Measurements from ENCODE around the gene CCDC185.
"Not testable (repeated sequence)": the region's sequence is repeated elsewhere in the genome, so short reads cannot be mapped to it uniquely, and the experiment has no call there.

The CCDC185 gene

DNA sequence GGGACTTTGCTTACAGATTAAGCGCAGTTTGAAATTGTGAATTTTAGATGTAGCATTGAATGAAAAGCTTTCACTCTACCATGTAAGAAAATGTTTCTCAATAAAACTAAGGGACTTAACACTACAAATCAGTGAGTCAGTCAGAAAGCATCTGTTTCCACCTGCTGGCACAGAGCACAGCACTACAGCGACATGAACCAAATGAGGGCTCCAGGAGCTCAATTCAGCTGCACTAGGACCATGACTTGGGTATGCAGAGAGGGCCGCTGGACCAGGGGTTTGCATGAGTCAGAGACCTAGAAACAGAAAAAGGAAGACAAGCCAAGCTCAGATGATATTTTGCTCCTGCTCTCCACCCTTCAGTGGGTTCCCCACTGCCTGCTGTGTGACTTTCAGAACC lies 34.4 kb upstream of the CCDC185 start:
- Histone ChIP-seq H3K27ac (ENCODE audit: low read length) (no peak overlapping the region), H3K4me1 (ENCODE audit: control insufficient read depth, low read depth, low read length) (no peaks in the 10 kb centered on the region), H3K27me3 (ENCODE audit: control insufficient read depth, insufficient read depth, low read length) (peaks cover 29% of the 10 kb centered on the region), H3K4me3 (ENCODE audit: low read length) (no peak overlapping the region), H3K36me3 (ENCODE audit: control insufficient read depth, low read depth, low read length) (no peaks in the 10 kb centered on the region), H3K9me3 (ENCODE audit: control insufficient read depth, low read depth, low read length) (no peaks in the 10 kb centered on the region), H3K9ac (ENCODE audit: low read length) (no peak overlapping the region)

DNA sequence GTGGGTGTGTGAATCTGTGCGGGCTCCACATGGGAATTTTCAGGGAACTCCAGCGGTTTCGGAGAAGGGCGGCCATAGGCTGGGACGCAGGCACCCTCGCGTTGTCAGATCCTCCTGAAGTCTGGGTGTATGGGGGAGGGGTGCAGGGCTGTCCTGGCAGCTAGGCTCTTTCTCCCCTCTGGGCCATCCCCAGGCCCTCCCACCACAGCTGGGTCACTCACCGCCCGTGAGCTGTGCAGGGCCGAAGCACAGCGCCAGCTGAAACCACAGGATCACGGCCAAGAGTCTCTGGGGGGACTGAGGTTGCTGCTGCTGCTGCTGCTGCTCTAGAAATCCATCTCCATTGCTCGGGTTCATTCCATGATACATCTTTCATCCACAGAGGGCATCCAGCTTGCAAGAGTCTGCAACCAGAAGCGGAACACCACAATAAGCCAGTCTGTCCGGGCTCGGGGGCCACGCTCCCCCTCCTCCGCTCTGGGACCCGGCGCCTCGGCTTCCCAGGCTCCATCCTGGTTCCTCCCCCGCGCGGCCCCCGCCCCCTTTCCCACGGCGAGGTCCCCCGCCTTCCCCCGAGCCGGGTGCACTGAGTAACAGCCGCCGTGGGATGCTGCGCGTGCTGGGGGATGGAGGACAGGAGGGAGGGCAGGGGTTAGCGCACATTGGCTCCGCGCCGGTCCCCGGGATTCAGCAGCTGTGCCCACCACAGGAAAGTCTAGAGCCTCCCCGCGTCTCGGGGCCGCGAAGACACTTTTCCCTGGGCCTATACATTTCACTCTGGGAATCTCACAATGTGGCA lies 30.0 kb upstream of the CCDC185 start:
- Histone ChIP-seq H3K27ac (ENCODE audit: low read length) (no peak overlapping the region), H3K36me3 (ENCODE audit: control insufficient read depth, low read depth, low read length) (no peaks in the 10 kb centered on the region), H3K9ac (ENCODE audit: low read length) (peak overlapping the region; percentile 39), H3K27me3 (ENCODE audit: control insufficient read depth, insufficient read depth, low read length) (peaks cover 48% of the 10 kb centered on the region), H3K4me1 (ENCODE audit: control insufficient read depth, low read depth, low read length) (no peaks in the 10 kb centered on the region), H3K4me3 (ENCODE audit: low read length) (peak overlapping the region; percentile 81), H3K9me3 (ENCODE audit: control insufficient read depth, low read depth, low read length) (no peaks in the 10 kb centered on the region)

DNA sequence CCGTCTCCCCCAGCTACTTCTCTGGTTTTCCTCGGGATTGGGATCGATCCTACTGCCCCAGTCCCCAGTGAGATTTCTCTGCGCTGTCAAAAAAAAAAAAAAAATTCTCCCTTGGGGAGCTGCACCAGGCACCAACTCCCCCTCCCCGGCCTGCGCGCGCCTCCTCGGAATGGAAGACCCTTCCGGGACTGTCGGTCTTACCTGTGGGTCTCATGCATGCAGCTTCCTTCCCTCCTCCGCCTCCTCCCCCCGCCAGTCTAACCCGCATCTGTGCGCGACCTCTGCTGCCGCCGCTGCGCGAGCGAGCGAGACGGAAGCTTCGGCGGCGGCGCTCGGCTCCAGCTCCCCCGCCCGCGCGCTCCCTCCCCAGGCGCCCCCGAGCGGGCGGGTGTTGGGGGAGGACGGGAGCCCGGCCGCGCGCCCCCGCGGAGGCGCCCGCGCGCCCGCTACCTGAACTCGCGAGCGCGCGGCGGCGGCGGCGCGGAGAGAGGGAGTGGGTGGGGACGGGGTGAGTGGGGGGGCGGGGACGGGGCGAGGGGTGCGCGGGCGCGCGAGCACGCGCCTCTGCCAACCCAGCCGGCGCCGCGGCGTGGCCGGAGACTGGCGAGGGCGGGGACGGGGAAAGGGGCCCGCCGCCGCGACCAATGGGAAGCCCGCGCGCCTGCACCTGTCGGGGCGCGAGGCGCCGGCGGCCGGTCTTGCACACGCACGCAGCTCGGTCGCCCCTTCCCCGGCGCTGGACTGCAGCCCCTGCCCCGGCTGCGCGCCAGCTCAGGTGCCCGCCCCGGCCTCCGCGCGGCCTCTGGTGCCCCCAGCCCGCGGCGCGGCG lies 29.1 kb upstream of the CCDC185 start, which contains the start of gene SUSD4:
SUSD4 (minus strand) TSS at position 321 of the 829 bp plus-strand sequence. CDS start 751 bp downstream, outside the sequence.
- H3K4me3 ChIP-seq (ENCODE audit: low read length) = peak within 1 kb of the TSS; percentile 81
- no peak within 1 kb of the TSS for H3K27ac ChIP-seq (ENCODE audit: low read length)
- H3K36me3 ChIP-seq (ENCODE audit: control insufficient read depth, low read depth, low read length) = no peaks in the 10 kb centered on the region
- H3K27me3 ChIP-seq (ENCODE audit: control insufficient read depth, insufficient read depth, low read length) = peaks cover 48% of the 10 kb centered on the region
- peak within 1 kb of the TSS; percentile 39 for H3K9ac ChIP-seq (ENCODE audit: low read length)
- H3K9me3 ChIP-seq (ENCODE audit: control insufficient read depth, low read depth, low read length) = no peaks in the 10 kb centered on the region
- no peaks in the 10 kb centered on the region for H3K4me1 ChIP-seq (ENCODE audit: control insufficient read depth, low read depth, low read length)

DNA sequence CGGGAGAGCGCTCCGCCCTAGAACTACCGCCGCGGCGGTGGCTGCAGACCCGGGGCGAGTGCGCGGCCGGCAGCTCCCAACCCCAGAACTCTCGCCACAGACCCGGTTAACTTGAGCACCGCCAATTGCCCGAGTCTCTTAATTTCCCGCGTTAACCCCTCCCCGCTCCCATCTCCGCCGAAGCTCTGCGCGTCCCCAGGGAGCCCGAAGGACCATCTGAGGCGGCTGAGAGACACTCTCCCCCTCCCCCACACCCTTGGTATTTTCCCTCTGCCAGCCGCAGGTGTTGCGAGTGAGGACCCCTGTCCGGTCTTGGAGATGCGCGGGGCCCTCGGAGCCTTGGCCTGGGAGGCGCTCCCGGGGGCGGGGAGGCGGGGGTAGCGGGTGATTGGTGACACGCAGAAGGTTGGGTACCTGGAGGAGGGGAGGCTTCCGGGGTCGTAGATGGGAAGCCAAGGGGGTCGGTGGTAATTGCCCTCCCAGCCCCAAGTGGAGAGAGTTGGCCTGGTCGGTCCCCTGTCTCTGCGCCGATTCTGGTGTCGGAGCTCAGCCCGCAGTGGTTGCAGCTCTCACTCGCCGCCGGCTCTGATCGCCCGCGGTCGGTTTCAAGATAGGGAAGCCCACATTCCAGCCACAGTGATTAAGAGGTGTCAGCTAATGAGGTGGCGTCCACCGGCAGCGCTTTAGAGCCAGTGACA lies 28.4 kb upstream of the CCDC185 start:
- Histone ChIP-seq H3K4me1 (ENCODE audit: control insufficient read depth, low read depth, low read length) (no peaks in the 10 kb centered on the region), H3K4me3 (ENCODE audit: low read length) (peak overlapping the region; percentile 62), H3K36me3 (ENCODE audit: control insufficient read depth, low read depth, low read length) (no peaks in the 10 kb centered on the region), H3K9me3 (ENCODE audit: control insufficient read depth, low read depth, low read length) (no peaks in the 10 kb centered on the region), H3K27me3 (ENCODE audit: control insufficient read depth, insufficient read depth, low read length) (peaks cover 48% of the 10 kb centered on the region), H3K9ac (ENCODE audit: low read length) (no peak overlapping the region), H3K27ac (ENCODE audit: low read length) (no peak overlapping the region)

DNA sequence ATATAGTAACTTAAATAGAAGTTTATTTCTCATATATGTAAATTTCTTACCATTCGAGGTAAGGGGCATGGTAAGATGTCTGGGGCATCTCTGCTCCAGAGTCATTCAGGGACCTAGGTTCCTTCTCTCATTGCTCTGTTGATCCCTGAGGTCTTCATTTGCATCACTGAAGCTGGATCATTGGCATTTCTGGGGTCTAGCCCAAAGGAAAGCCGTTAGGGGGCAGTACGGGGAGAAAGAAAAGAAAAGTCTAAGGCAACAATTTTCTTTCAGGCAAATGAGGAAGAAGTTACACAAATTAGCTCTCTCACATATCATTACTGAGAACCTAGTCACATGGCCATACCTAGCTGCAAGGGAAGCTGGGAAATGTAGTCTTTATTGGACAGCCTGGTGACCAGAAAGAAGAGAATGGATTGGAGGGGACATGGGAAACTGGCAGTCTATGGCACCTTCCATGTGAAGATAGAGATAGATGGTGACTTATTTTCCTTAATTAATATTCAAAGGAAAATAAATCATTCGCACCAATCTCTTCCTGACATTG lies 19.1 kb upstream of the CCDC185 start:
- Histone ChIP-seq H3K9ac (ENCODE audit: low read length) (no peak overlapping the region), H3K27ac (ENCODE audit: low read length) (no peak overlapping the region), H3K4me1 (ENCODE audit: control insufficient read depth, low read depth, low read length) (no peaks in the 10 kb centered on the region)

DNA sequence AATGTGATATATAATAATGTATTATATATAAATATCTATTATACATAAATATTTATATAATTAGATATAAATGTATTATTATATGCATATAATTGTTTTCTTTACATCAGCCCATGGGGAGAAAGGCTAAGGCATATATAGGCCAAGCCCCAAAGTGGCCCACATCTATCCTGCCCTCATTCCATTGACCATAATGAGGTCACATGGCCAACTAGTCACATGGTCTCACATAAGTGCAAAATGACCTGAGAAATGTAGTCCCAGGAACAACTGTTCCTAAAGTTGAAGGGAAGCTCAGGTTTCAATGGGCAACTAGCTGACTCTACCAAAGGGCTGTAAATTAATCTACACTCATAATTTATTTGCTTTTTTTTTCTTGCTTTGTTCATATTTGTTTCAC lies 14.5 kb upstream of the CCDC185 start:
- Histone ChIP-seq H3K4me3 (ENCODE audit: low read length) (no peak overlapping the region), H3K36me3 (ENCODE audit: control insufficient read depth, low read depth, low read length) (no peaks in the 10 kb centered on the region), H3K9ac (ENCODE audit: low read length) (no peak overlapping the region), H3K27ac (ENCODE audit: low read length) (no peak overlapping the region), H3K4me1 (ENCODE audit: control insufficient read depth, low read depth, low read length) (no peaks in the 10 kb centered on the region), H3K9me3 (ENCODE audit: control insufficient read depth, low read depth, low read length) (peaks cover 5% of the 10 kb centered on the region), H3K27me3 (ENCODE audit: control insufficient read depth, insufficient read depth, low read length) (no peaks in the 10 kb centered on the region)

More for the DNA sequence above, 19.1 kb upstream of the CCDC185 start:
- Histone ChIP-seq H3K27me3 (ENCODE audit: control insufficient read depth, insufficient read depth, low read length) (no peaks in the 10 kb centered on the region), H3K36me3 (ENCODE audit: control insufficient read depth, low read depth, low read length) (no peaks in the 10 kb centered on the region), H3K9me3 (ENCODE audit: control insufficient read depth, low read depth, low read length) (peaks cover 5% of the 10 kb centered on the region), H3K4me3 (ENCODE audit: low read length) (no peak overlapping the region)

DNA sequence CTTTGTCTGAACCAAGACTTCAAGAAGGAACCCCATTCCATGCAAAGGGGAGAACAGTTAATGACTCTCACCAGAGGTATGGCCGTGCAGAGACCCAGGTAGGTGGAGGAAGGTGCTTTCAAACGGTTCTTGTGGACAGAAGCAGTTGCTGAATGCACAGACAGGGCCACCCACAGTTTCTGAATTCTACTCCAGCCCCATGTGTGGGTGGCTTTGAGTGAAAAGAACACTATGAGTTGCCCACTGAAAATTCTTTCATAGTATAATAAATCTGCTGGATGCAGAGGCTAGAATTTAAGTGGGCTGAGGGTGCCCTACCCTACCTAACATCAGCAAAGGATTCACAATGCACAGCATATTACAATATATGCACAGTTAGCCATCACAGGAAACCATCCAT lies 7.2 kb upstream of the CCDC185 start:
- H3K9me3 ChIP-seq (ENCODE audit: control insufficient read depth, low read depth, low read length) = no peaks in the 10 kb centered on the region
- no peaks in the 10 kb centered on the region for H3K36me3 ChIP-seq (ENCODE audit: control insufficient read depth, low read depth, low read length)
- H3K4me3 ChIP-seq (ENCODE audit: low read length) = no peak overlapping the region
- no peaks in the 10 kb centered on the region for H3K27me3 ChIP-seq (ENCODE audit: control insufficient read depth, insufficient read depth, low read length)
- no peak overlapping the region for H3K9ac ChIP-seq (ENCODE audit: low read length)
- H3K4me1 ChIP-seq (ENCODE audit: control insufficient read depth, low read depth, low read length) = no peaks in the 10 kb centered on the region
- H3K27ac ChIP-seq (ENCODE audit: low read length) = no peak overlapping the region

DNA sequence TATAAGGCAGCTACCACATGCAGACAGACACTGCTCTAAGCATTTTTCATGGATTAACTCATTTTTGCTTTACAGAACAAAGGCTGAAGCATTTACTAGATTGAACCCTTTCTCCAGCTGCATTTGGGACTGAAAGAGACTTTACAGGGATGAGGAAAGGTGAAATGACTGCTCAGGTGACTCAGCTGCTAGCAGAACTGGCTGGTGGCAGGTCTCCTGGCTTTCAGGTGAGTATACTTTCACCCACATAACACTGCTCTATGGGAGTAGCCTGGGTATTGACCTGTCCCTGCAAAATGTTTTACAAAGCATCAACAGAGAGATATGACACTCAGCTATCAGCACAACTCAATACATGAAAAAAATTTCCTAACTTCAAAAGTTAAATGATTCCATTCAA lies 2.6 kb upstream of the CCDC185 start:
- no peak overlapping the region for H3K4me3 ChIP-seq (ENCODE audit: low read length)
- no peak overlapping the region for H3K27ac ChIP-seq (ENCODE audit: low read length)
- H3K9me3 ChIP-seq (ENCODE audit: control insufficient read depth, low read depth, low read length) = no peaks in the 10 kb centered on the region
- H3K9ac ChIP-seq (ENCODE audit: low read length) = no peak overlapping the region
- H3K36me3 ChIP-seq (ENCODE audit: control insufficient read depth, low read depth, low read length) = no peaks in the 10 kb centered on the region
- no peaks in the 10 kb centered on the region for H3K27me3 ChIP-seq (ENCODE audit: control insufficient read depth, insufficient read depth, low read length)
- H3K4me1 ChIP-seq (ENCODE audit: control insufficient read depth, low read depth, low read length) = no peaks in the 10 kb centered on the region

DNA sequence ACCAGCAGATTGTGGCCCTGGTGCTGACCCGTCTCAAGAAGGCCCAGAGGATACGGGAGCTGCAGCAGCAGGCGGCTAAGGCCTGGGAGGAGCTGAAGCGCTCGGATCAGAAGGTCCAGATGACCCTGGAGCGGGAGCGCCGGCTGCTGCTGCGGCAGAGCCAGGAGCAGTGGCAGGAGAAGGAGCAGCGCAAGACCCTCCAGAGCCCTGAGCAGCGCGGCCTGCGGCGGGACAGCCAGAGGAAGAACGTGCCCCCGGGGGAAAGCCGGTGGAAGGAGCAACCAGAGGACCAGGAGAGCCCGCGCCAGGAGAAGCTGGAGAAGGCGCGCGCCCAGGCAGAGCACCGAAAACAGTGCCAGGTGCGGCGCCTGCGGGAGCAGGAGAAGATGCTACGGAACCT lies 1.0 kb downstream of the CCDC185 start:
- Histone ChIP-seq H3K27me3 (ENCODE audit: control insufficient read depth, insufficient read depth, low read length) (no peaks in the 10 kb centered on the region), H3K27ac (ENCODE audit: low read length) (no peak overlapping the region), H3K9me3 (ENCODE audit: control insufficient read depth, low read depth, low read length) (no peaks in the 10 kb centered on the region), H3K4me1 (ENCODE audit: control insufficient read depth, low read depth, low read length) (no peaks in the 10 kb centered on the region), H3K4me3 (ENCODE audit: low read length) (no peak overlapping the region), H3K9ac (ENCODE audit: low read length) (no peak overlapping the region), H3K36me3 (ENCODE audit: control insufficient read depth, low read depth, low read length) (no peaks in the 10 kb centered on the region)

DNA sequence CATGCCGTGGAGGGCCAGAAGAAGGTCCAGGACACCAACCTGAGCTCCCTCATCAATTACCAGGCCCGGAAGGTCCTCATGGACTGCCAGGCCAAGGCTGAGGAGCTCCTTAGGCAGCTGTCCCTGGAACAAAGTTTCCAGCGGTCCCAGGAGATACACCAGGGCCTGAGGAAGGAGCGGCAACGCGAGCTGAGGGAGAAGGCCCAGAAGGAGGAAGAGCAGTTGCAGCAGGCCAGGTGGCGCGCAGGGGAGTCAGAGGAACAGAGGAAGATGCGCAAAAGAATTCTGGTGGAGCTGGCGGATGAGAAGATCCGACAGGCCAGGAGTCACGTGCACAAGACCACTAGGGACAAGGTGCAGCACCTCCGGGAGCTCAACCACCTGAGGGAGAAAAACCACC lies 1.5 kb downstream of the CCDC185 start:
- Histone ChIP-seq H3K27me3 (ENCODE audit: control insufficient read depth, insufficient read depth, low read length) (no peaks in the 10 kb centered on the region), H3K4me1 (ENCODE audit: control insufficient read depth, low read depth, low read length) (no peaks in the 10 kb centered on the region), H3K9me3 (ENCODE audit: control insufficient read depth, low read depth, low read length) (no peaks in the 10 kb centered on the region), H3K27ac (ENCODE audit: low read length) (no peak overlapping the region), H3K4me3 (ENCODE audit: low read length) (no peak overlapping the region), H3K36me3 (ENCODE audit: control insufficient read depth, low read depth, low read length) (no peaks in the 10 kb centered on the region), H3K9ac (ENCODE audit: low read length) (no peak overlapping the region)

DNA sequence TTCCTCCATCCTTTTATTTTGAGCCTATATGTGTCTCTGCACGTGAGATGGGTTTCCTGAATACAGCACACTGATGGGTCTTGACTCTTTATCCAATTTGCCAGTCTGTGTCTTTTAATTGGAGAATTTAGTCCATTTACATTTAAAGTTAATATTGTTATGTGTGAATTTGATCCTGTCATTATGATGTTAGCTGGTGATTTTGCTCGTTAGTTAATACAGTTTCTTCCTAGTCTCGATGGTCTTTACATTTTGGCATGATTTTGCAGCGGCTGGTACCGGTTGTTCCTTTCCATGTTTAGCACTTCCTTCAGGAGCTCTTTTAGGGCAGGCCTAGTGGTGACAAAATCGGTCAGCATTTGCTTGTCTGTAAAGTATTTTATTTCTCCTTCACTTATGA lies 6.2 kb downstream of the CCDC185 start:
- H3K9me3 ChIP-seq (ENCODE audit: control insufficient read depth, low read depth, low read length); H3K27me3 ChIP-seq (ENCODE audit: control insufficient read depth, insufficient read depth, low read length); H3K27ac ChIP-seq (ENCODE audit: low read length); H3K4me1 ChIP-seq (ENCODE audit: control insufficient read depth, low read depth, low read length); H3K36me3 ChIP-seq (ENCODE audit: control insufficient read depth, low read depth, low read length); H3K4me3 ChIP-seq (ENCODE audit: low read length); H3K9ac ChIP-seq (ENCODE audit: low read length): not testable (repeated sequence)
